Peyer's patch (tissue), 4 donors: ENCODE data around the gene CHRNB2.

Source experiments
- POLR2A ChIP-seq, 2 donors: fragments of 450-650 bp; IDR thresholded peaks; one replicate each; pipeline ENCODE4 v1.5.1; 2017; ENCODE audit warnings: antibody characterized with exemption in 2 of 2, mild to moderate bottlenecking in 2 of 2, moderate library complexity in 2 of 2
- TF ChIP-seq, protein P1 (sequence below), 6 experiments: fragments of 450-650 bp in 4 of 6; fragments of 200-600 bp in 2 of 6; sonication (generic) in 1 of 6; IDR thresholded peaks; one replicate each; pipeline ENCODE4 v1.5.1; 2017 to 2019; ENCODE audit warnings: antibody characterized with exemption in 6 of 6, mild to moderate bottlenecking in 3 of 6, moderate library complexity in 1 of 6

- TF ChIP-seq, protein P1, sequence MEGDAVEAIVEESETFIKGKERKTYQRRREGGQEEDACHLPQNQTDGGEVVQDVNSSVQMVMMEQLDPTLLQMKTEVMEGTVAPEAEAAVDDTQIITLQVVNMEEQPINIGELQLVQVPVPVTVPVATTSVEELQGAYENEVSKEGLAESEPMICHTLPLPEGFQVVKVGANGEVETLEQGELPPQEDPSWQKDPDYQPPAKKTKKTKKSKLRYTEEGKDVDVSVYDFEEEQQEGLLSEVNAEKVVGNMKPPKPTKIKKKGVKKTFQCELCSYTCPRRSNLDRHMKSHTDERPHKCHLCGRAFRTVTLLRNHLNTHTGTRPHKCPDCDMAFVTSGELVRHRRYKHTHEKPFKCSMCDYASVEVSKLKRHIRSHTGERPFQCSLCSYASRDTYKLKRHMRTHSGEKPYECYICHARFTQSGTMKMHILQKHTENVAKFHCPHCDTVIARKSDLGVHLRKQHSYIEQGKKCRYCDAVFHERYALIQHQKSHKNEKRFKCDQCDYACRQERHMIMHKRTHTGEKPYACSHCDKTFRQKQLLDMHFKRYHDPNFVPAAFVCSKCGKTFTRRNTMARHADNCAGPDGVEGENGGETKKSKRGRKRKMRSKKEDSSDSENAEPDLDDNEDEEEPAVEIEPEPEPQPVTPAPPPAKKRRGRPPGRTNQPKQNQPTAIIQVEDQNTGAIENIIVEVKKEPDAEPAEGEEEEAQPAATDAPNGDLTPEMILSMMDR (IDR thresholded peaks at IDR 0.05) = no peak
- TF ChIP-seq POLR2A (IDR thresholded peaks at IDR 0.05) = no peak
These were observed 55.0 kb downstream of the CHRNB2 start for GRCh38 chr1:154622503-154623039.
